Skeletal muscle satellite cell (primary cell): ENCODE results near the gene SPTBN5.

Experiments
- H3K27me3 ChIP-seq: 2 replicates; pipeline ENCODE4 v1.7.0; 2013; ENCODE audit warnings: low read length; ENCODE audit not compliant: control insufficient read depth, insufficient read depth
- H3K36me3 ChIP-seq: 2 replicates; pipeline ENCODE4 v1.7.0; 2013; ENCODE audit warnings: mild to moderate bottlenecking, control low read depth, low read length; ENCODE audit not compliant: insufficient read depth
- H3K4me1 ChIP-seq: 2 replicates; pipeline ENCODE4 v1.7.0; 2013; ENCODE audit warnings: low read length; ENCODE audit not compliant: control insufficient read depth, insufficient read depth
- H3K4me2 ChIP-seq: 2 replicates; pipeline ENCODE4 v1.7.0; 2013; ENCODE audit warnings: mild to moderate bottlenecking, low read length
- H3K4me3 ChIP-seq: 2 replicates; pipeline ENCODE4 v1.7.0; 2013; ENCODE audit warnings: low read length
- H3K9ac ChIP-seq: 2 replicates; pipeline ENCODE4 v1.7.0; 2013; ENCODE audit warnings: mild to moderate bottlenecking, low read depth, low read length, moderate library complexity
- H3K9me3 ChIP-seq: replicated peaks from 2 replicates; pipeline ENCODE4 v1.7.0; 2013; ENCODE audit warnings: mild to moderate bottlenecking, control low read depth, low read length

The SPTBN5 gene

DNA sequence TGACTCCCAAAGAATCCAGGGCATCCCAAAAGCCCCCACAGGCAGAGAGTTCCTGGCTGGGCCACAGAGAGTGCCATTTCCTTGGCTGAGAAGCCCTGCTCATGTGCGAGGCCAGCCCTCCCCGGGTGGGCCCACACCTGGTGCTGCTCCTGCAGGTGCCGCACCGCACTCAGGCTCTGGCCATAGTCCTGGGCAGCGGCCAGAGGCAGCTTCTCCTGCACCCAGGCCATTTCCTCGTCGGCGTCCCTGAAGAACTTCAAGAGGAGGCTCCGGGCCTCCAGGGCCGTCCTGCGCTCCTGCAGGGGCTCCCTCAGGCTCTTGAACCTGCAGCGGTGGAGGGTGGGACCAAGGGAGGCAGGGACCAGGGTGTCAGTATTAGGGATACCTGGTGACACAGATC, 37.1 kb downstream of the SPTBN5 start:
- Histone ChIP-seq H3K27me3 (peaks cover 30% of the 10 kb centered on the region), H3K36me3 (no peaks in the 10 kb centered on the region), H3K4me3 (no peak overlapping the region), H3K4me2 (no peak overlapping the region), H3K4me1 (no peaks in the 10 kb centered on the region), H3K9ac (no peak overlapping the region), H3K9me3 (no peaks in the 10 kb centered on the region)

DNA sequence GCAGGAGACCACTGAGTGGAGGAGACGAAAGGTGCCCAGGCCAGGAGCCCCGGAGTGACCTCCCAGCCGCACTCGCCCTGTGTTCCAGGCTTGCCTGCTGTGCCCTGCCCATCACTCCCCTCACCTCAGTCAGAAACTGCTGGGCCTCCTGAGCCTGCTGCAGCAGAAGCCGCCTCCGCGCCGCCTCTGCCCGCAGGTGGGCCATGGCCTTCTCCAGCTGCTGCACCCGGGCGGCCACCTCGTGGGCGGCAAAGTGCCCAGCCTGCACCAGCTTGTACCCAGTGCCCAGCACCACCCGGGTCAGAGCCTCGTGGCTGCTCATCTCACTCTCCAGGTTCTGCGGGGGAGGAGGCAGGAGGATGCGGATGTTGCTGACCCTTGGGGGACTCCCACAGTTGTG, 37.6 kb downstream of the SPTBN5 start:
- Histone ChIP-seq H3K27me3 (peaks cover 28% of the 10 kb centered on the region), H3K9ac (no peak overlapping the region), H3K4me1 (no peaks in the 10 kb centered on the region), H3K36me3 (no peaks in the 10 kb centered on the region), H3K9me3 (no peaks in the 10 kb centered on the region), H3K4me3 (no peak overlapping the region), H3K4me2 (no peak overlapping the region)

DNA sequence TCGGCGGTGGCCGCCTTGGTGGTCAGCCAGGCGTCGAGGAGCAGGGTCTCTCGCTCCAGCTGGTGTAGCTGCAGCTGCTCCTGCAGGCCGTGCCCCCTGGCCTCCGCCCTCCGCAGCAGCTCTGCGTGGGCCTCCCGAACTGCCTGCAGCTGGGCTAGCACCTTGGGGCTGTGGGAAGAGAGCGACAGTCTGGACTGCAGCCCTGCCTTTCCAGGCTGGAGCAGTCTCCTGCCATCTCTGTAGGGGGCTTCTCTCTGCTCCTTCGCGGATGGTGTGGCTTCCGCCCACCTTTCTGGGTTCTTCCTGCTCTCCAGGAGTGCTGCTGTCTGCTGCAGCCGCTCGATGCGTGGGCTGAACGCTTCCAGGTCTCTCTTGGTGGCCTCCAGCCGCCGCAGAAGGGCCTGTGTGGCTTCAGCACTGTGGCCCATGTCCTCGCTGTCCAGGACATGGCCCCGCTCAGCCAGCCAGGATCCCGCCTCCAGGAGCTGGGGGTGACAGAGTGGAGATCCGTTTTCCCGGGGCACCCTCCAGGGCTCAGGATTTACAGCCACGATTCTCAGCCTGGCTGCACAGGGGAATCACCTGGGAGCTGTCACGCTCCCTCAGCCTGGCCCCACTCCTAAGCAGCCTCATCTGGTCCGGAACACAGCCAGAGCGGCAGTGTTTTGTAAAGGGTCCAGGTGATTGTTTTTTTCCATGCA, 38.4 kb downstream of the SPTBN5 start:
- Histone ChIP-seq H3K9ac (no peak overlapping the region), H3K27me3 (peaks cover 36% of the 10 kb centered on the region), H3K36me3 (no peaks in the 10 kb centered on the region), H3K4me1 (no peaks in the 10 kb centered on the region), H3K4me3 (no peak overlapping the region), H3K4me2 (no peak overlapping the region), H3K9me3 (no peaks in the 10 kb centered on the region)

DNA sequence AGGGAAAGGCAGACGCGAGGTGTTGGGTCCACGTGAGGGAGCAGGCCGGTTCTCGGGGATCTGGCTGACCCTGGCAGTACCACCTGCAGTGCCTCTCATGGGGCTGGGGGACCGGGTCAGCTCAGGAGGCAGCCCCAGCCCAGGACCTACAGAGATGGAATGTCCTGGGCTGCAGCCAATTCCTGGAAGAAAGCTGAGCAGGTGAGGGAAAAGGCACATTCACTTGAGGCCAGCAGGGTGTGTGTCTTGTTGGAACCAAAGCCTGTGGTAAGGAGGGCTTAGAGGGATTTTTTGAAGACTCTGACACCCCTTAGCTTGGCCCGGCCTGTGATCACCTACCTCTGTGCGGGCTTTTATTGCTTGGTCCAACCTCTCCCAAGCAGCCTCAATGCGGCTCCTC, 39.4 kb downstream of the SPTBN5 start:
- H3K4me1 ChIP-seq = no peaks in the 10 kb centered on the region
- peaks cover 40% of the 10 kb centered on the region for H3K27me3 ChIP-seq
- no peaks in the 10 kb centered on the region for H3K36me3 ChIP-seq
- no peaks in the 10 kb centered on the region for H3K9me3 ChIP-seq
- no peak overlapping the region for H3K9ac ChIP-seq
- no peak overlapping the region for H3K4me3 ChIP-seq
- H3K4me2 ChIP-seq = no peak overlapping the region

DNA sequence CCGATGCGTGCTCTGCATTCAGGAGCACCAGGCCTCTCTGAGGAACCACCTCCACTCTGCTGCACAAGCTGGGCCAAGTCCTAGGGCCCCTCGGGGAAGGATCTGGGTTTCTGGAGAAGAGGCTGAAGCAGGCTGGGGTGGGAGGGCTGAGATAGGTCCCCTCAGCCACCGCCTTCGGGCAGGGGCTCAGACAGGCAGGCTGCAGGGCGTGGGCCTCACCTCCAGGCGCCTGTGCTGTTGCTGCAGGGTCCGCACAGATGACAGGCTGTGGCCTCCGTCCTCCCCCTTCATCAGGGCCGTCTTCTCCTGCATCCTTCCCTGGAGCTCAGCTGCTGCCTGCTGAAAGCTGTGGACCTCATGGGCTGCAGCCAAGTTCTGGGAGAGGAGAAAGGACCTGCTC, 40.0 kb downstream of the SPTBN5 start:
- Histone ChIP-seq H3K4me1 (no peaks in the 10 kb centered on the region), H3K9ac (no peak overlapping the region), H3K36me3 (no peaks in the 10 kb centered on the region), H3K27me3 (peaks cover 40% of the 10 kb centered on the region), H3K4me2 (no peak overlapping the region), H3K9me3 (no peaks in the 10 kb centered on the region), H3K4me3 (no peak overlapping the region)

DNA sequence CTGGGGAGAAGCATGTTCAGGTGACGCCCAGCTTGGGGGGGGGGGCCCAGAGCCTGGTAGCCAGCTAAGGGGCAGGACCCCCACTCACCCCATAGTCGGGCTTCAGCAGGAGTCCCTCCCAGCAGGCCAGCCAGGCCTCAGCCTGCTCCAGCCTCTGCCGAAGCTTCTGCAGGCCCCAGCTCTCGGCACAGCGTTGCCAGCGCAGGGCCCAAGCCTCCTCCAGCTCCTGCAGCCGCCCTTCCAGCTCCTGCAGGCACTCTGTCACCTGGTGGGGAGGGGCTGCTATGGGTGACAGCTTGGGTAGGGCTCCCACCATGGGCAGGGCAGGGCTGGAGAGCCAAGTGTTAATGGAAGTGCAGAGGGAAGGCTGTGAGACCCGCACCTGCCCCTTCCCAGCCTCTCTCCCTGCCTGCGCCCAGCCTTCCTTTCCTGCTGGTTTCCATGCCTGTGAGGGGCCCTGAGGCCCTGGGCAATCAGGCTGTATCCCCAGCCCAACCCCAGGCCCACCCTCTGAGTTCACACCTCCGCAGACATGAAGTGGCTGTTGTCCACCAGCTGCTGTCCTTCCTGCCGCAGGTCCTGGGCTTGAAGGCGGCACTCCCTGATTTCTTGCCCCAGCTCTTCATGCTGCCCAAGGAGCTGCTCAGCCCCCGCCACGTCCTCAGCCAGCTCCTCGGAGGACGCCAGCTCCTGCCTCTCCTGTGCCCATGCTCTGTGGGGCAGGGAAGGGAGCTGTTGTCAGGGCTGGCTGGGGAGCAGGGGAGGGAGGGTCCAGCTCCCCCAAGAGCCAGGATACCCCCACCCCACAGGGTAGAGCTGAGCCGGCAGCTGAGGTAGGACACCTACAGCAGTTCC, 40.9 kb downstream of the SPTBN5 start:
- no peaks in the 10 kb centered on the region for H3K4me1 ChIP-seq
- H3K9ac ChIP-seq = no peak overlapping the region
- H3K27me3 ChIP-seq = peaks cover 37% of the 10 kb centered on the region
- H3K4me3 ChIP-seq = no peak overlapping the region
- no peak overlapping the region for H3K4me2 ChIP-seq
- H3K36me3 ChIP-seq = no peaks in the 10 kb centered on the region
- no peaks in the 10 kb centered on the region for H3K9me3 ChIP-seq

DNA sequence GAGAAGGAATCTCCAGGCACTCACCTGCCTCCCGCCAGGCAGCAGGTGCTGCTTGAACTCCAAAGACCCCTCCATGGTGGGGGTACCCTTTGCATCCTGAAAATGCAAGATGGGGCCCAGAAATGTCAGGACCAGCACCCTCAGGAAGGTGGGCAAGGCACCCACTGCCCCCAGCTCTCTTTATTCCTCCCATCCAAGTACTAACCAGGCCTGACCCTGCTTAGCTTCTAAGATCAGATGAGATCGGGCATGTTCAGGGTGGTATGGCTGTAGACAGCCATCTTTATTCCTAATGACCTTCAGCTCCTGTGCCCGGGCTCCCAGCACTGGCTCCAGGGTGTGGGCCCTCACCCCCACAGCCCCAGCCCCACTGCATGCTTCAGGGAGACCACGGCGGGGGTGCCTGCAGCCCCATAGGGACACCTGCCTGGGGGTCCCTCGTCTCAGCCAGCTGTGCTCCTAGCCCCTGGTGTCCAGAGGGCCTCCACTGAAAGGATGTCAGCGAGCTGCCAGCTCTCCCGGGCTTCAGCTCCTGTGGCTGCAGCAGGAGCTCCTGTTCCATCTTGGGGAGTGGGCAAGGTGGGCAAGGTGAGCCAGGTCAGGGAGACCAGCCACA, 42.0 kb downstream of the SPTBN5 start:
- Histone ChIP-seq H3K9me3 (no peaks in the 10 kb centered on the region), H3K4me1 (no peaks in the 10 kb centered on the region), H3K4me3 (no peak overlapping the region), H3K36me3 (no peaks in the 10 kb centered on the region), H3K27me3 (peaks cover 37% of the 10 kb centered on the region), H3K4me2 (no peak overlapping the region), H3K9ac (no peak overlapping the region)

DNA sequence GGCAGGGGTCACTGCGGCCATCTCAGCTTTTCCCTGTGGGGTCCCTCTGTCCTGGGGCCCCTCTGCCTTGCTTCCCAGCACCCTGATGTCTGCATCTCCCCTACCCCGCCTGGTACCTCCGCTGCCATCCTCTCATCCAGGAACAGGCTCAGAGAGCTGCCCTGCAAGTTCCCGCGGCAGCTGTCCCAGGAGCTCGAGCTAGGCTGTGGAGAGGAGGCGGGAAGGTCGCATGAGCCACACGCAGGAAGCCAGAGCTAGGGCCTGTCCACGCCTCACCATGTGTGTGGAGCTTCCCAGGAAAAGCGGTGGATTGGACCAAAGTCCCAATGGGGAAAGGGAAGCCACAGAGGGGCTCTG, 42.7 kb downstream of the SPTBN5 start:
- H3K9me3 ChIP-seq = no peaks in the 10 kb centered on the region
- no peak overlapping the region for H3K4me2 ChIP-seq
- no peaks in the 10 kb centered on the region for H3K4me1 ChIP-seq
- H3K4me3 ChIP-seq = no peak overlapping the region
- peaks cover 37% of the 10 kb centered on the region for H3K27me3 ChIP-seq
- no peaks in the 10 kb centered on the region for H3K36me3 ChIP-seq
- no peak overlapping the region for H3K9ac ChIP-seq

DNA sequence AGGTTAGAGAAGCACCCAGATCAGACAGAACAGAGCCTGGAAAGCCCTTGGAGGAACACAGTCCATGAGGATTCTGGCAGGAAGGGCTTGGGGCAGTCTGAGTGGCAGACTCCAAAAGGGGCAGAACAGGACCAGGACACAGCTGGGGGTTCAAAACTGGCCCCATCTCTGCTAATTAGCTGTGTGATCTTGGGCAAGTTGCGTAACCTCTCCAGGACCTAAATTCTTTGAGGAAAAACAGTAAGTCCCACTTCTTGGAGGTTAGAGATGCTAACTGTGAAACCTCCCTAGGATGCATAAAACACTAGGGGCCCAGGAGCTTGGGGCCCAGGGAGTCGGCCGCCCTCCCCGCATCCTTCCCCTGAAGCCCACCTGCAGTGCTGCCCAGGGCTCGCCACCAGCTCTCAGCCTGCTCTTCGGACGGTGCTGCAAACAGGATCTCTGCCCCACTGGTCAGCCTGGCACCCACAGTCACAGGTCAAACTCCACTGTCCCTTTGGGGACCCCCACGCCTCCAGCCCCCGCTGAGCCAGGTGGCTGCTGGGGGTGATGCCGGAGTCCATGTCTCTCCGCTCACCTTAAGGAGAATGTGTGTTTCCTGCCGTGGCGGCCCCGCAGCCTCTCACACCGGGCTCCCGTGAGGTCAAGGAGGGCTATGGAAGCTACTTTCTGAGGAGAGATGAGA, 43.2 kb downstream of the SPTBN5 start:
- H3K9ac ChIP-seq = no peak overlapping the region
- H3K36me3 ChIP-seq = no peaks in the 10 kb centered on the region
- H3K4me3 ChIP-seq = no peak overlapping the region
- H3K9me3 ChIP-seq = no peaks in the 10 kb centered on the region
- H3K27me3 ChIP-seq = peaks cover 34% of the 10 kb centered on the region
- H3K4me2 ChIP-seq = no peak overlapping the region
- H3K4me1 ChIP-seq = no peaks in the 10 kb centered on the region

DNA sequence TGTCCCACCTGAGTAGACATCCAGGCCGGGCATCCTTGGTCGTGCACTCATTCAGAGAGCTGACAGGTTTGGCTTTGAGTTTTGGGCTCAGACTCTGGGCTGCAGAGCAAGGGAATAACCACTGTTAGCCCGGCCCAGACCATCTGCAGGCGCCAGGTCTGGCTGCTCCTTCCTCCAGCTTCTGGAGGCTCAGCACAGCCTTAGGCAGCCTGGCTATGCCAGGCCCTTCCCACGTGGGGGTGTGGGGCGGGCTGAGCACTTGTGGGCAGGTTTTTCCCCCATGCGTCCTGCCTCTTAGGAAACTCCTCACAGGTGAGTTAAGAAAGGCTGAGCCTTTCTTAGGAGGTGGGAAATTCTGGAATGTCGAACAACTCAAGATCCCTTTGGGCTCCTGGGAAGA, 44.0 kb downstream of the SPTBN5 start:
- Histone ChIP-seq H3K4me1 (no peaks in the 10 kb centered on the region), H3K27me3 (peaks cover 29% of the 10 kb centered on the region), H3K9ac (no peak overlapping the region), H3K4me3 (no peak overlapping the region), H3K4me2 (no peak overlapping the region), H3K9me3 (no peaks in the 10 kb centered on the region), H3K36me3 (no peaks in the 10 kb centered on the region)

DNA sequence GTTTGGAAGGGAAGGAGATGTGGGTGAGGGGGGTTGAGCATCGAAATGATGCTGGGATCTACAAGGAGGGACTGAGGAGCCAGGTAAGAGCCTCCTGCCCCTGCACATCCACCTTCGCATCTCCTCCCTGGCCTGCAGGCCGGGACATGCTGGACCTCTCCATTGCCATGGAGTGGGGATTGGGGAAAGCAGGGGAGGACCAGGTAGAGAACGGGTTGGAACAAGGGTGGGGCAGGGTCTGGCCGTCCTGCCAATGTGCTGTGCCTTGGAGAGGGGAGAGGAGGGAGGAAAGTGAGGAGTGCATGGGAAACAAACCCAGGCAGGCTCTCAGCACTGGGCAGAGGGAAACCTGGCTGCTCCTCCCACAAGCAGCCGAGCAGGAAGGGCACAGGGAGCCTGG, 44.6 kb downstream of the SPTBN5 start:
- no peaks in the 10 kb centered on the region for H3K4me1 ChIP-seq
- H3K4me2 ChIP-seq = no peak overlapping the region
- no peak overlapping the region for H3K4me3 ChIP-seq
- H3K9ac ChIP-seq = no peak overlapping the region
- H3K9me3 ChIP-seq = no peaks in the 10 kb centered on the region
- peaks cover 23% of the 10 kb centered on the region for H3K27me3 ChIP-seq
- H3K36me3 ChIP-seq = no peaks in the 10 kb centered on the region
